KG1 (cell line): ENCODE data around the gene C16orf82.
"Not testable (repeated sequence)": the region's sequence is repeated elsewhere in the genome, so short reads cannot be mapped to it uniquely, and the experiment has no call there.

Source experiments
- DNase-seq: peaks from one replicate; lab custom pipeline; 2025; lab: John Stamatoyannopoulos, UW

Gene C16orf82

DNA sequence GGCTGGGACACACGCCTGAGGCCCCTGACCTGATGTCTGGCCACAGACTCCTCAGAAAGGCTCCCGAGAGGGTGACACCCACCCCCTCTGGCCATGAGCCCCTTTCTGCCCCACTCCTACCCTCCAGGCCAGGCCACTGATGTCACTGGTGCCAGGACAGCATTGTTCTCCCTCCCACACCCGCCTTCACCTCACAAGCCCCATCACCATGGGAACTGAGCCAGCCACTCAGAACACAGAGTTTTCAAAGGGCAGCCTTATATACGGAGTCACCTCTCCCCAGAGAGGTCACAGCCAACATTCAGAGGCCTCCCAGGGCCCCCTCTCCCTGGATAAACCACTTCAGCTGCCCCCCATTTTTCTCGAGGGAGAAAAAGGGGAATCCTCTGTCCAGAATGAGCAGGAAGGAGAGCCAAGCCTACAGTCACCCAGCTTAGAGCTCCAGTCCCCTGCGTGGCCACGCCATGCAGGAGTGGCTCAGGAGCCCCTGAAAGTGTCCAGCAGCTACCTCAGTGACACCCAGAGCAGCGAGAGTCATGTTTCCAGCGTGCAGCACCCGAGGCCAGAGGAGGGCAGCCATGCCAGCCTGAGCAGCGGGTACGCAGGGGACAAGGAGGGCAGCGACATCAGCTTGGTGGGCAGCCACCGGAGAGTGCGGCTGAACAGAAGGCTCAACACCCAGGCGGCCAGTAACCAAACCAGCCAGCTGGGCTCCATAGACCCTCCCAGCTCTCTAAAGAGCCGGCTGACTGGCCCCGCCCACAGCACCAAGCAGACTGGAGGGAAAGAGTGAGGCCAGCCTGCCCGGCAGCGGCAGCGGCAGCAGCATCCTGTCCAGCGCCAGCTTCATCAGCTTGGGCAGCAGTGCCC, at the start of gene C16orf82:
Gene C16orf82 (plus strand): TSS at position 260 of the 870 bp plus-strand sequence.
- no peak for DNase-seq

DNA sequence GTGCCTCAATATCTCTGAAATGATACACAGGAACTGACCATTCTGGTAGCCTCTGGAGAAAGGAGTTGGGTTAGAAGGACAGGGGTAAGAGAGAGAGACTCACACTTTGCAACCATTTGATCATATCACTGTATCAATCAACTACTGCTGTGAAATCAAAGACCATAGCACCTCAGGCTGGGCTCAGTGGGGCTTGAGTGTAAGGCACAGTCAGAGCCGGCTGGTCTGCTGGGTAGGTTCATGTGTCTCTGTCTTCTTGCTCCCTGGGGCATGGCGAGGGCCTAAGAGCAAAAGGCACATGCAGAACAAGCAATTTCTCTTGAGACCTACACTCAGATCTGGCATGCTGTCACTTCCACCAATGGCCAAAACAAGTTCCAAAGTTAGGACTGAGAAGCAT, 46.7 kb upstream of the C16orf82 start:
- no peak for DNase-seq

DNA sequence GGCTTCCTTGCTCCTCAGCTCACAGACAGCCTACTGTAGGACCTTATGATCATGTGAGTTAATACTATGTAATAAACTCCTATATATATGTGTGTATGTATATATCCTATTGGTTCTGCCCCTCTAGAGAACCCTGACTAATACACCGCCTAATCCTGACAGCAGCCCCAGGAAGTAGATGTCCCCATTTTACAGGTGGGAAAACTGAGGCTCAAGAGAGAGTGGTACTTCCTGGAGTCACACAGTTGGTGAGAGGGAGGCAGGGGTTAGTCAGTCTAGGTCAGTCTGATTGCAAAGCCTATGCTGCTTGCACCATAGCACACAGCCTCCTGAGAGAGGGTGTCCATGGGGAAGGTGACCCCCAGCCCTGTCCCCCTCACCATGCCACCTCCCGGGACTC, 42.7 kb upstream of the C16orf82 start:
- no peak for DNase-seq

DNA sequence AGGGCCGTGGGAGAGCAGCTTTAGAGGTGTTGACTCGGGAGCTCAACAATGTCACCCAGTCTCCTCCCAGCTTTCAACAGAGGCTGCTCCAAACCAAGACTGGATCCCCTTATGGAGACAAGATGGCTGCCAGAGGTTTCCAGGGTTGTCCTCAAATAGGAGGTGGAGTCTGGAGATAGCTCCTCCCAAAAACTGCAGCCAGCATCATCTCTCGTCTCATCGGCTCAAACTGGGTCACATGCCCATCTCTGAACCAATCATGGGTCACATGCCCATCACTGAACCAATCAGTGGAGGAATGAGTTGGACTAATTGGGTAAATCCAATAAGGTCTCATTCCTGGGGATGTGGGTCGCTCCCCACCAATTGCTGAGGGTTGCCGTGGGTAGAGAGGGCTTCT, 41.1 kb upstream of the C16orf82 start:
- no peak for DNase-seq

DNA sequence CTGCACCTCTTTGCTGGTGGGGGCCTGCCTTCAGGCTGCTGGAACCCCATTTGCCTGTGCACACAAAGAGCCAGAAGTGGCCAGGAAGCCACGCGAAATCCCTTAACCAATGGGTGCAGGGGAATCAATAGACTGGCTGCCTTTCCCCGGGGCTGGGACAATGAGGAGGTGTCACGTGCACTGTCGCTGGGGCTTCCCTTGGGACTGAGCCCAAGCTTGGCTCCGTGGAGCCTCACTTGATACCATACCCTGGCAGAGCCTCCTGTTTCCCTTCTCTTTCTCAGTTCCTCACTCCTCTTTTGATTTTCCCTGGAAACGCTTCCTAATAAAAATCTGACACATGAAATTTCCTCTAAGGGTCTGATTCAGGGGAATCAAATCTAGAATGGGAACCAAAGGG, 38.8 kb upstream of the C16orf82 start:
- no peak for DNase-seq

DNA sequence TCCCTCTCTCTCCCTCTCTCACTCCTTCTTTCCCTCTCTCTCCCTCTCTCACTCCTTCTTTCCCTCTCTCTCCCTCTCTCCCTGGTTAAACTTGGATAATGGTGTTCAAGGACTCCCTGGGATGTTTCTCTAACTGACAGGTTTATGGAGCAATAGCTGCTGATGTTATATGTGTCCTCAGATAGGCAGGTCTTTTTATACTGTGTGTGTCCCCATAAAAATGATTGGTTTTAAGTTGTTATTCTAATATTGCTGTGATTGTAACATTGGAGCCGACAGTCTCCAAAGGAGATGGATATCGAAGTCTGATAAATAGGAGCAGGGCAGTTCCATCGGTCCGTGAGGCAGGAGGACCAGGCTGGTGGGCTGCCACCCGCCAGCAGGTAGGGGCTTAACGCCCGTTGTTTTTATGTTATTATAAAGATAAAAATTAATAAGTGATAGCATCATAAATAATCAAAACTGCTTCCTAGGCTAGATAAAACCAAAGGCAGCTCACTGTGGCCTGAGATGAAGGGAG, 38.1 kb upstream of the C16orf82 start:
- no peak for DNase-seq

DNA sequence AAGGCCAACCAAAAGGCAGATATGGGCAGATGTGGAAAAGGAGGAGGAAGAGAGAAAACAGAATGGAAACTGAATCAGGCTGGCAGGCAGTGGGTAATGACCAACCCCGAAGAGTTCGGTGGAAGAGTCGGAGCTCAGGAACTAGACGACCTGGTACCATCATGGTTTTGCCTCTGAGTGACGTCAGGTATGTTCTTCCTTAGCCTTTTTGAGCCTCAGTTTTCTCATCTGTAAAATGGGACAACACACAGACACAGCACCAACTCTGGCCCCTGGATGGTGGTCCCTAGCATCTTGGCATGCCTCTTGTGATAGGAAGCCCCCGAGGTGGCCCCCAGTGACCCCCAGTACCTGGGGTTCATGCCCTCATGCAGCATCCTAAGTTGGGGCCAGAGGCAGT, 37.2 kb upstream of the C16orf82 start:
- no peak for DNase-seq

DNA sequence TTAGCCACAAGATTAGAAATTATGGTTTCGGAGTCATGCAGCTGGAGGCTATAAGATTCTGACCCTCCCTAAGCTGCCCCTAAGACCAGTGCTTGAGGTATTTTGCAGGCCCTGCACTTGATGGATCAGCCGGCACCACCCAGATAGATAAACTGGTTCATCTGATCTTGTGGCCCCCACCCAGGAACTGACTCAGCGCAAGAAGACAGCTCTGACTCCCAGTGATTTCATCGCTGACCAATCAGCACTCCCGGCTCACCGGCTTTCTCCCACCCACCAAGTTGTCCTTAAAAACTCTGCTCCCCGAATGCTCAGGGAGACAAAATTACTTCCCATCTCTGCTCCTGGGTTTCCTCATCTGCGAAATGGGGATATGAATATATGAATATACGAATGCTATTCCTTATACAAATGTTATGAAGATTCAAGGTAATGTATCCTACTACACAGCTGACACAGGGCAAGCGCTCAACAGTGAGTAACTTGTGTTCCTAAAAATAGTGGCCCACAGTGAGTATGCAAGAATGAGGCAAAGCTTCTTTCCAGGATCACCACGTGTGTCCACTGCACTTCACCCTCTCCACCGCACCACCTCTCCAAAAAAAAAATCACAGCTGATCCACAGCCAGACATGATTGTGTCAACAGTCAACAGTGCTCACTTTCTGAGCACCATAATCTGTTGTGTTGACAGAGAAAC, 33.3 kb upstream of the C16orf82 start:
- no peak for DNase-seq

DNA sequence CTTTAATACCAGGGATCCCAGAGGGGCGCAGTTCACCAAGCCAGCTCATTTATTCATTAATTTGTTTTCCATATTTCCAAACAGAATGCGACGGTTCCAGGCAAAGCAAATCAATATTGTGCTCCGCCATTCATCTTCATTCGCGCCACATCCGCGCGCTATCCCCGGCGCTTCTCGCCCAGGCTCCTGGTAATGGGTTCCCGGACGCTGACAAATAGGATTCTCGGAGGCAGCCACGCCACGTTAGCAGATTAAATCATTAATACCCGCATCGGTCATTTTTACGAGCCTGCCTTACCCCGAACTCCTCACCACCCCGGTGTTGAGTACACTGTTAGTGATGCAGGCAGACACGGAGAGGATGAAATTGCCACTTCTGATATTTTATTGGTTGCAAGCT, 26.0 kb upstream of the C16orf82 start:
- DNase-seq: no peak

DNA sequence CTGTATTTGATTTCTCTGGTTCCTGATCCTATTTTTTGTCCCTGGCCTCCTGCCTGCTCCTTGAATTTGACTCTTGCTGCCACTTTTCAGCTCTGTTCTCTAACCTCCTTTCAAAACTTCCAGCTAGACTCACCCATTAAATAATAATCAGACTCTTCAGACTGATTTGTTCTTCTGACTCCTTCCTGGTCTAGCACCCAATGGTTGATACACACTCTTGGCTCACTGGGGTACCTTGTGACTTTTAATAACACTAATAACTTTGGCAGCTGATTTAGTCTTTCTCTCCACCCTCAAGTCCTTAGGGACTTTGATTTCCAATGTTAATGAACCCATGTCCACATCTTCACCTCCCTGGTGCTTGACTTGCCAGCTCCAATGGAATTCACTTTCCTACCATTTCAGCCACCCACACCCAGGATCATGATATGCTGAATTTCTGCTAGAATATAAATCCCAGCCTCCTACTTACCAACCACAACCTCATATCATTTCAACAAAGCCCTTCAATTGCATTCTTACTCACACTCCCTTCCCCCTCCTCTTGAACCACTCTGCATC, 19.7 kb upstream of the C16orf82 start:
- no peak for DNase-seq

DNA sequence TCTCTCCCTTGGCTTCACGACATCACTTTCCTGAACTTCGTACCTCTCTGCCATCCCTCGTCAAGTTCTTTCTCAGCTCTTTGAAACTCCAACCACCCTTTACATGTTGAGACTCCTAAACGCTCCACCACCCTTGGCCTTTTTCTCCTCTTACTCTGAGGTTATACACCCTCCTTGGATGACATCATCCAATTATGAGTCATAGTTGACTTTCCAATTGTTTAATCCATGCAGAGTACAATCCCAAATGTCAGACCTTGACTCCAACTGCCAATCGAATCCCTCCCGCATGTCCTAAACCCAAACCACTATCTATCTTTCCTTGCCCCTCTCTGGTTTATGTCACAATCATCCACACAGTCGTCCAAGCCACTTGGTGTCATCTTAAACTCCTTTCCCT, 18.4 kb upstream of the C16orf82 start:
- no peak for DNase-seq

DNA sequence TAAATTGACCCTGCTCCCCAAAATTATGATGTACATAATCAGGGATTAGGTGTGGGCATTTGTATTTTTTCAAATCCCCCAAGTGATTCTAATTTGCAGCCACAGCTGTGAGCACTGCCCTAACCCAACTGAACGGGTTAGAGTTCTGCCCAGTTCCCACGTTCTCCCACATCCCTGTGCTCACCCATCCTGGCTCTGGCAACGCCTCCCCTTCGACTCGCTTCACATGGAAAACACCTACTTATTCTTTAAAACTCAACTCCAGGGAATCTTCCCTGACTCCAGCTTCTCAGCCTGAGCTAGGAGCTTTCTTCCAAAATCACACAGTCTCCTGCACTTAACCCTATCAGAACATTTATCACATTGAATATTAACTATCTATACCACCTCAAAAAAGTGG, 17.6 kb upstream of the C16orf82 start:
- no peak for DNase-seq

DNA sequence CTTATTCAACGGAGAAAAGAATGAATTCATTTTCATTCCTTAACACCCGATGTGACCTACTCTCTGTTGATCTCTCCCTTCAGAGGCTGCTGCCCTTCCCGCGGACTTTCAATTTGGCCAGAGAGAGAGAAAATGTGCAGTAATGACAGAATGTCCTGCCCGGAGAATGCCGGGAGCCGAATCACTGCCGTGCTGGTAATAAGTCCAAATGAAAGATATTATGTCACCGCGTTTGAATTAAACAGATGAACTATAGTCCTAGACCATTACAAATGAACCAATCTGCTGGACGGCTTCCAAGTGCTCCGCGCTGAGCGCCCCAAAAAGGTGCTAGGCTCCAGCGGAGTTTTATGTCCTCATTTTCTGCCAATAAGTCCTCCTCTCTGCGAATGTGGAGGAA, 14.7 kb upstream of the C16orf82 start:
- no peak for DNase-seq

DNA sequence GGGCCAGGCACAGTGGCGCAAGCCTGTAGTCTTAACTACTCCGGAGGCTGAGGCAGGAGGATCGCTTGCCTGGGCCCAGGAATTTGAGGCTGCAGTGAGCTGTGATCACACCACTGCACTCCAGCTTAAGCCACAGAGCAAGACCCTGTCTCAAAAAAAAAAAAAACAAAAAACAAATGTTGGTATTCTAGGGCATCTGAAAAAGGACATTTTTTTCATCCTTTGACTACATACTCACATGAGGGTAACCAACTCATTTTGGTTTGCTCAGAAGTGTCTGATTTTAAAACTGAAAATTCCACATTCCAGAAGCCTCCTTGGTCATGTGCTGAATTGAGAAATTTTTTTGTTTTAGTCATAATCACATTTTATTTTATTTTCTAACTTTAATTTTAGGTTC, 12.7 kb upstream of the C16orf82 start:
- DNase-seq: no peak

DNA sequence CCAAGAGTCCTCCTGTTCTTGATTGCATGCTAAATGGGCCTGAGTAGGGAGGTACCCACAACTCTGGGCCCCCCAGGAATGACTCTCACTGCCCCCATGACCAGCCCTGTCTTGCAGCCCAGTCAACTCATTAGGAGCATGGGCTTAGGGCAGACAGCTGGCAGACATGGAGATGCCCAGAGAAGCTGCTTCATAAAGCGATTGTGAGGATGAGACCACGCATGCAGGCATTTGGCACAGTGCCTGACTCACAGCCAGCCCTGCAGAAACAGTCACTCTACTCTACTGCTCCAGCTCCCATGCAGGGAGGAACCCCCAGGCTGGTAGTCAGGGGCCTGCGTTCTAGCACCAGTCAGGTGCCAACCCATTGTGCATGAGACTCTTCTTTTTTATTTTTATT, 8.4 kb upstream of the C16orf82 start:
- no peak for DNase-seq

DNA sequence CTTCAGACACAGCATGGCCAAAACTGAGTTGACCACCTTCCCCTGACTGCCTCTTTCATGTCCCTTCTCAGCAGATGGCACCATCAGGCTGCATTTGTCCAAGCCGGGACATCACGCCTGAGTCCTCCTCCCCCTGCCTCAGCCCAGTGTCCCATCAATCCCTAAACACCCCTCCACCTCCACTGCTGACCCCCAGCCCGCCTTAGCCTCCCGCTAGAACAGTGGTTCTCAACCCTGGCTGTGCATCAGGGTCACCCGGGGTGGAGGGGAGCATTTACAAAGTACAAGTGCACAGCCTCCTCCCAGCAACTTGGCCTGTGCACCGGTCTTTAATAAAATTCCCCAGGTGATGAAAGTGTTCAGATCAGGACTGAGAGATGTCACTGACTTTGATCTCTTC, 4.0 kb downstream of the C16orf82 start:
- no peak for DNase-seq

DNA sequence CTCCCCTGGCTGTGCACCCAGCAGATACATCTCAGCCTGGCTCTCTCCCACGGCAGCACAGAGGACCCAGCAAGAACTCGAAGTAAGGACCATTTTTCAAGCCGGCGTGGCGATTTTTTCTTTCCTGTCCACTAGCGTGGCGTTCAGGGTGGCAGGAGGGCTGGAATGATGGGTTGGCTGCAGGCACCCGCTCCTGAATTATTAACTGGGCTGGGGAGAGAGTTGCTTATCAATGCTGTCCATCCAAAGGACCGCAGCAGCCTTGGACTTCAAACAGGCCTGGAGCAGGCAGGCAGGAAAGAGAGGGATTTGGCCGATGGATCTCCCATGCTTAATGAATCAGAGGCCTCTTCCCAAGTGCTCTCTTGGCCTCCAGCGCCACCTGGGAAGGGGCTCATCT, 7.0 kb downstream of the C16orf82 start:
- DNase-seq: no peak

DNA sequence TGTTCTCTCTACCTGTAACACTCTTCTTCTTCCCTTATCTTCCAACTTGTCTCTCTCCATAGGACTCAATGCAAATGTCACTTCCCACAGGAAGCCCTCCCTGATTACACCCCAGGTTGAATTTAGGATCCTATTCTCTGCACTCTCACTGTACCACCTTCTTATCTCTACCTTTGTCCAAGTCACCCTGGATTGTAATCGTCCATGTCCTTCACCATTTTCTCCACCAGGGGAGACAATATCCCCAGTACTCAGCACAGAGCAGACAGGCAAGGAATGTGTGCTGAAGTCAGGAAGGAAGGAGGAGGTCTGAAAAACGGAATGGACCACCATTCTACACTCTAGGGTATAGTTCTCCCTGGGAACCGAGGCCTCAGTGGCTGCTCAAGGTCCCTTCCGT, 14.2 kb downstream of the C16orf82 start:
- DNase-seq: no peak

DNA sequence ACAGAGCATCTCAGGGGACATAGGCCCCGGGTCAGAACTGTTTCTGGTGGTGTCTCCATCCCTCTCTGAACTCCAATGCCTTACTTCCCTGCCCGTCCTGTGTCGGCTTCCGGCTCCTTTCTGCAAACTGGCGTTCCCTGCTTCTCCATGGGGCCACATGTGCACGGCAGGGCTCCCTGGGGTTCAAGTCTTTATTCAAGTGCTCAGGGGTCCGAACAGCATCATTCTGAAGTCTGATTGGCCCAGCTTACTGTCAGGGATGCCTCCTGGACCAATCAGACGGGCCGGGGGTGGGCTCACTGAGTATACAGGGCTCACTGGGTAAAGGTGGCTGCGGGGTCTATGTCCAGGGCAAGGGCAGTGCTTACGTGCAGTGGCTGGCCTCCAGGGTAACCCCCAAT, 17.1 kb downstream of the C16orf82 start:
- no peak for DNase-seq

DNA sequence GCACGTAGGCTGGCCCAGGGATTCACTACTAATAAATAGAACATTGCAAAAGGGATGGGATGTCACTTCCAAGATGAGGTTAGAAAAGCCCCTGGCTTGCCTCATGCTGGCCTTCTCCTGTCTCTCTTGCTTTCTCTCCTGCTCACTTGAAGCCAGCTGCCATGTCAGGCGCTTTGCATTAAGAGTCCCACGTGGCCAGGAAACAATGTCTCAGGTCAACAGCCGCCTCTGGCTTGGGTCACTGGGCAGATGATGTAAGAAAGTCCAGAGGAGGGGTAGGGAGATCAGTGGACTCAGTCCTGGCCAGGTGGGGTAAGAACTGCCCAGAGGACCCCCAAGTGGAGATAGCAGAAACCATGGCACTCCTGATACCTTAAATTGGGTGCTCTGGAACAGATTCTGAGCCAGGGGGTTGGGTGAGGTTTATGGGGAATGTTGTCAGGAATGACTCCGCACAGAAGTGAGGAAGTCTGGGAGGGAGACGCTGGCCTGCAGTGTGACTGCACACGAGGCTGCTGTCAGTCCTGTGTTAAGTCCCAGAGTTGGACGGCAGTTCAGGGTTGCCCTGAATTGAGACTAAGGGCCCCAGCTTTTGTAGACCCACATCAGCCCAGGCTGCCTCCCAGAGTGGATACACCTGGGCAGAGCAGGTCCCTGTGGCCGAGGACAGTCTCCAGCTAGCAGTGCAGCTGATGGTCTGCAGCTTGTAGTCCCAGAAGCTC, 17.7 kb downstream of the C16orf82 start:
- DNase-seq: no peak

DNA sequence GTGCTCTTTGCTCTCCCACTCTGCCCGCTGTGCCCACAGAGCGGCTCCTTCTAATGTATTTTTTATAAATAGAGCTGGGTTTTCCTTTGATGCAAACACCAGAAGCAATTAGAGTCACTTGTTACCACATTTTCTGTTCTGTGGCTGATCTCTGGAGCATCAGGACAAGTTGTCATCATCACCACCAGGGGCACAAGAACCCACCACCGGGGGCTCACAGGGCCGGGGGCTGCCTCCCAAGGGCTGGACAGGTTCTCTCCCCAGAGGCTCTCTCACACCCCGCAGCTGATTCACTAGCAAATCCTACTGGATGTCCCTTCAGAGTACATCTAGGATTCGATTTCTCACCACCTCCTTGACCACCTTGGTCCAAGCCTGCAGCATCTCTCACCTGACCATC, 18.5 kb downstream of the C16orf82 start:
- no peak for DNase-seq

DNA sequence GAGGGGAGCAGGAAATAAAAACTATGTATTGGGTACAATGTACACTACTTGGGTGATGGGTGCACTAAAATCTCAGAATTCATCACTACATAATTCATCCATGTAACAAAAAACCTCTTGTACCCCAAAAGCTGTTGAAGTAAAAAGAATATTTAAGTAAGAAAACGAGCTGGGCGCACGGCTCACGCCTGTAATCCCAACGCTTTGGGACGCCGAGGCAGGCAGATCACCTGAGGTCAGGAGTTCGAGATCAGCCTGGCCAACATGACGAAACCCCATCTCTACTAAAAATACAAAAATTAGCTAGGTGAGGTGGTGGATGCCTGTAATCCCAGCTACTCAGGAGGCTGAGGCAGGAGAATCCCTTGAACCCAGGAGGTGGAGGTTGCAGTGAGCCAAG, 19.3 kb downstream of the C16orf82 start:
- DNase-seq: not testable (repeated sequence)
